Panc1 (cell line): ENCODE measurements around the gene GAD1. TPM values are rescaled to one million over a fixed set of nuclear protein-coding genes. Genes with fewer than 3 reads are reported as not detected.

Experiments
- ATAC-seq: fragments of 200-7000 bp; cut with Tn5 transposase; 2 replicates; pipeline ENCODE4 v1.9.1; 2020; ENCODE audit warnings: mild to moderate bottlenecking, moderate library complexity
- BruUV-seq: library from RNA; stranded (reverse); fragments of 400-500 nt; replicated peaks from 2 replicates; lab custom pipeline; 2021; lab: Mats Ljungman, UMichigan
- CTCF ChIA-PET: fragments of 300-600 bp; sonication (Branson Sonifier 250); formaldehyde crosslinking; loops from one replicate; lab custom pipeline; 2022; ENCODE audit warnings: antibody characterized with exemption; lab: Charles Lee
- POLR2A ChIA-PET: fragments of 300-600 bp; sonication (Branson Sonifier 250); formaldehyde crosslinking; loops from one replicate; lab custom pipeline; 2022; ENCODE audit warnings: antibody characterized with exemption; lab: Charles Lee
- DNase-seq: peaks from one replicate; pipeline ENCODE4 v3.0.0-alpha.2; 2010; ENCODE audit warnings: low read depth, low spot score
- H3K27ac ChIP-seq: 2 replicates; pipeline ENCODE4 v1.5.1; 2011; ENCODE audit warnings: mild to moderate bottlenecking, low read length, inconsistent platforms
- H3K27me3 ChIP-seq: fragments of 200-500 bp; sonication (Bioruptor generic); 2 replicates; pipeline ENCODE4 v1.6.0; 2014; ENCODE audit warnings: low read length, inconsistent platforms; ENCODE audit not compliant: control insufficient read depth, insufficient read depth
- H3K36me3 ChIP-seq: fragments of 200-500 bp; sonication (Bioruptor generic); 2 replicates; pipeline ENCODE4 v1.5.1; 2014; ENCODE audit warnings: inconsistent platforms, mild to moderate bottlenecking, low read length, moderate library complexity; ENCODE audit not compliant: control insufficient read depth, insufficient read depth
- H3K4me1 ChIP-seq: 2 replicates; pipeline ENCODE4 v1.5.1; 2011; ENCODE audit warnings: inconsistent platforms, mild to moderate bottlenecking, low read length, moderate library complexity; ENCODE audit not compliant: control insufficient read depth, insufficient read depth
- H3K4me3 ChIP-seq, 2 experiments: 2 replicates each; pipeline ENCODE4 v1.5.1; 2011 to 2012; ENCODE audit warnings: low read depth in 2 of 2, low read length in 2 of 2, mild to moderate bottlenecking in 2 of 2, inconsistent platforms in 1 of 2, moderate library complexity in 1 of 2
- H3K9me3 ChIP-seq: fragments of 200-500 bp; sonication (Bioruptor generic); 2 replicates; pipeline ENCODE4 v1.5.1; 2014; ENCODE audit warnings: low read depth, mild to moderate bottlenecking, inconsistent platforms, low read length, moderate library complexity; ENCODE audit not compliant: control insufficient read depth, insufficient read depth
- POLR2AphosphoS5 ChIP-seq: IDR thresholded peaks from 2 replicates; pipeline ENCODE4 v1.6.1; 2012; ENCODE audit warnings: mild to moderate bottlenecking, low read depth, low read length, moderate library complexity
- SIN3A ChIP-seq: IDR thresholded peaks from 2 replicates; pipeline ENCODE4 v1.6.1; 2012; ENCODE audit warnings: low read depth, mild to moderate bottlenecking, low read length, moderate library complexity, borderline replicate concordance; ENCODE audit not compliant: insufficient read depth
- TCF7L2 ChIP-seq: IDR thresholded peaks from 2 replicates; pipeline ENCODE4 v1.6.1; 2011; ENCODE audit warnings: mild to moderate bottlenecking, low read depth, low read length, inconsistent platforms
- in situ Hi-C: cut with HindIII; loops from 2 replicates; pipeline ENCODE4 v1.10.0; 2016; ENCODE audit warnings: low sequenced_read_pairs, low pct_unique_long_range_greater_than_20kb
- intact Hi-C: fragments of 100-400 bp; cut with micrococcal nuclease; formaldehyde crosslinking; loops from one replicate; pipeline ENCODE4 v1.10.0; 2022; ENCODE audit not compliant: unreplicated experiment
- total RNA-seq: library from RNA; stranded (reverse); gene quantifications from one replicate; pipeline ENCODE4 v1.2.1, GENCODE V29; 2021; ENCODE audit not compliant: unreplicated experiment
- TF ChIP-seq, protein P1 (sequence below): fragments of 450-650 bp; IDR thresholded peaks from 2 replicates; pipeline ENCODE4 v1.5.1; 2017; ENCODE audit warnings: mild to moderate bottlenecking
- TF ChIP-seq, protein P2 (sequence below), 2 experiments: IDR thresholded peaks; 2 replicates each; pipeline ENCODE4 v1.6.1; 2011 to 2012; ENCODE audit warnings: low read depth in 2 of 2, control low read depth in 1 of 2, low read length in 1 of 2, mild to moderate bottlenecking in 1 of 2, moderate library complexity in 1 of 2; ENCODE audit not compliant: insufficient read depth in 1 of 2

GAD1 gene
- total RNA-seq, 1 experiment from 2014 or later = 12.5 TPM

DNA sequence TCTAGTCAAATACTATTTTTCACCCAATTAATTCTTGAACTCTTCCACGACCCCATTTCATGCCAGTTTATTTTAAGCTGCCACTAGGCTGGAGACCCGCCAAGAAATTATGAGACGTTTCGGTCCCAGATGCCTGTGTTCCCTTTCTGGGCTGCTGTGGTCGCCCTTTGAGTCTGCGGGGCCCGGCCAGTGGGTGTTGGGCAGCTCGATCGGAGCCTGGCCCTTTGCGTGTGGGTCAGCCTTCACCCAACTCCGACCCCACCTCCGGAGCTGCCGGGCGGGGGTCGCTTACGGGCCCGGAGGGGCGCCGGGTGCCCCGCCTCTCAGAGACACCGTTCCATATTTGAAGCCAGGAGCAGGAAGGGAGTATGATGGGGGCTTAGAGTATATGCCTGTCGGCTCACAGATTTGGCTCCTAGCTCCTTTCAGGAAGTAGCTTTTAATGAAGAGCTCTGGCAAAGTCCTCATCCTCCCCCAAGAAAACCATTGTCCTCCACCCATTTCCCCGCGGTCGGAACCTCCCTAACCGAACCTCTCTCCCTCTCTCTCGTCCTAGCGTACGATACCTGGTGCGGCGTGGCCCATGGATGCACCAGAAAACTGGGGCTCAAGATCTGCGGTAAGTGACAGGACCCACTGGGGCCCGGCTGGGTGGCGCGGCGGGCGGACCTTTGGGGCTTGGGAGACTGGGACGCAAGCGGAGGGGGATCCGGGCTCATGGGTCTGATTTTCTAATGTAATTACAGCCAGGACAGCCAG lies 5.0 kb downstream of the GAD1 start:
- TF ChIP-seq, protein P1, sequence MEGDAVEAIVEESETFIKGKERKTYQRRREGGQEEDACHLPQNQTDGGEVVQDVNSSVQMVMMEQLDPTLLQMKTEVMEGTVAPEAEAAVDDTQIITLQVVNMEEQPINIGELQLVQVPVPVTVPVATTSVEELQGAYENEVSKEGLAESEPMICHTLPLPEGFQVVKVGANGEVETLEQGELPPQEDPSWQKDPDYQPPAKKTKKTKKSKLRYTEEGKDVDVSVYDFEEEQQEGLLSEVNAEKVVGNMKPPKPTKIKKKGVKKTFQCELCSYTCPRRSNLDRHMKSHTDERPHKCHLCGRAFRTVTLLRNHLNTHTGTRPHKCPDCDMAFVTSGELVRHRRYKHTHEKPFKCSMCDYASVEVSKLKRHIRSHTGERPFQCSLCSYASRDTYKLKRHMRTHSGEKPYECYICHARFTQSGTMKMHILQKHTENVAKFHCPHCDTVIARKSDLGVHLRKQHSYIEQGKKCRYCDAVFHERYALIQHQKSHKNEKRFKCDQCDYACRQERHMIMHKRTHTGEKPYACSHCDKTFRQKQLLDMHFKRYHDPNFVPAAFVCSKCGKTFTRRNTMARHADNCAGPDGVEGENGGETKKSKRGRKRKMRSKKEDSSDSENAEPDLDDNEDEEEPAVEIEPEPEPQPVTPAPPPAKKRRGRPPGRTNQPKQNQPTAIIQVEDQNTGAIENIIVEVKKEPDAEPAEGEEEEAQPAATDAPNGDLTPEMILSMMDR = no peak
- TF ChIP-seq SIN3A (no peak), TCF7L2 (no peak), POLR2AphosphoS5 (no peak)
- TF ChIP-seq, protein P2, sequence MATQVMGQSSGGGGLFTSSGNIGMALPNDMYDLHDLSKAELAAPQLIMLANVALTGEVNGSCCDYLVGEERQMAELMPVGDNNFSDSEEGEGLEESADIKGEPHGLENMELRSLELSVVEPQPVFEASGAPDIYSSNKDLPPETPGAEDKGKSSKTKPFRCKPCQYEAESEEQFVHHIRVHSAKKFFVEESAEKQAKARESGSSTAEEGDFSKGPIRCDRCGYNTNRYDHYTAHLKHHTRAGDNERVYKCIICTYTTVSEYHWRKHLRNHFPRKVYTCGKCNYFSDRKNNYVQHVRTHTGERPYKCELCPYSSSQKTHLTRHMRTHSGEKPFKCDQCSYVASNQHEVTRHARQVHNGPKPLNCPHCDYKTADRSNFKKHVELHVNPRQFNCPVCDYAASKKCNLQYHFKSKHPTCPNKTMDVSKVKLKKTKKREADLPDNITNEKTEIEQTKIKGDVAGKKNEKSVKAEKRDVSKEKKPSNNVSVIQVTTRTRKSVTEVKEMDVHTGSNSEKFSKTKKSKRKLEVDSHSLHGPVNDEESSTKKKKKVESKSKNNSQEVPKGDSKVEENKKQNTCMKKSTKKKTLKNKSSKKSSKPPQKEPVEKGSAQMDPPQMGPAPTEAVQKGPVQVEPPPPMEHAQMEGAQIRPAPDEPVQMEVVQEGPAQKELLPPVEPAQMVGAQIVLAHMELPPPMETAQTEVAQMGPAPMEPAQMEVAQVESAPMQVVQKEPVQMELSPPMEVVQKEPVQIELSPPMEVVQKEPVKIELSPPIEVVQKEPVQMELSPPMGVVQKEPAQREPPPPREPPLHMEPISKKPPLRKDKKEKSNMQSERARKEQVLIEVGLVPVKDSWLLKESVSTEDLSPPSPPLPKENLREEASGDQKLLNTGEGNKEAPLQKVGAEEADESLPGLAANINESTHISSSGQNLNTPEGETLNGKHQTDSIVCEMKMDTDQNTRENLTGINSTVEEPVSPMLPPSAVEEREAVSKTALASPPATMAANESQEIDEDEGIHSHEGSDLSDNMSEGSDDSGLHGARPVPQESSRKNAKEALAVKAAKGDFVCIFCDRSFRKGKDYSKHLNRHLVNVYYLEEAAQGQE (IDR thresholded peaks at IDR 0.05; ENCODE audit: insufficient read depth in 1 of 2, low read depth in 2 of 2, low read length in 1 of 2) = no peak
- H3K27me3 ChIP-seq = no peaks in the 10 kb centered on the region
- in situ Hi-C loops = no loop called here
- H3K9me3 ChIP-seq = no peaks in the 10 kb centered on the region
- no TSS peak for BruUV-seq
- H3K27ac ChIP-seq = no peak overlapping the region
- ATAC-seq = no peak
- no peaks in the 10 kb centered on the region for H3K36me3 ChIP-seq
- no peak for DNase-seq
- POLR2A ChIA-PET = interaction anchor here (0.7 kb wide), 1 partner anchor 562 kb away, joined by 4 read pairs; no protein-coding TSS in a partner anchor
- CTCF ChIA-PET = interaction anchor here (0.5 kb wide), 1 partner anchor 890 kb away, joined by 8 read pairs; no protein-coding TSS in a partner anchor
- no peak overlapping the region for H3K4me3 ChIP-seq
- H3K4me1 ChIP-seq = peaks cover 8% of the 10 kb centered on the region; the same call in 1 of the 2 replicates
- intact Hi-C loops = no loop called here

DNA sequence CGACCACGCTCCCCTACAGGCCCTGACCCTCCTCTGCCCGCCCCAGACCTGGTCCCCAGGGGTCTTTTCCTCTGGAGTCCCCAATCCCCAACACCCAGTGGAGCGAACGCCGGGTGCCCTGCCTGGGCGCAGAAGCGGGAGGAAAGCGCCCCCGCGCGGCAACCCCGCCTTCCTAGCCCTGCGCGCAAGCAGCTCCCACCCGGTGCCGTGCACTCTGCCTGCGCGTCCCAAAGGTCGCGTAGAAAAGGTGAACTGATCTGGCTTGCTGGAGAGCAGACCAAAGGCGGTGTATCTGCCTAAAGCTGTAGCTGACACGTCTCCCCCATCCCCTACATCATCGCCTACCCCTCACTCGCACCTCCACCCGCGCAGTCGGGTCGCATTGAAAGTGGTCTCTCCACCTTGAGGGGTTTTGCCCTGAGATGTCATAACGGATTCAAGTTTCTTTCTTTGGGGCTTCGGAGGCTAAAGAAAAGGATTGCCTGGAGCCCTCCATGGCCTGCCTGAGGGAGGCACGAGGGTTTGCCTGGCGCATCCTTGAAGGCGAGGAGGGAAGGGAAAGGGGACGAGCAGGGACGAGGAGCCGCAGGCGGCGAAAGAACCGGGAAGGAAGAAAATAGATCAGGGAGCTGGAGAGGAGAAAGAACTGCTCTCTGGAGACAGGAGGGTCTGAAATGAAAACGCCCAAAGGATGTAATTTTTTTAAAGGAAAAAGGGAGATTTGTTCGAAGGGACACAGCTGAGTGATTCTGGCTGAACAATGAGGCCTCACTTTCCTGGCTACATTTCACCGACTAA lies 5.8 kb downstream of the GAD1 start:
- Histone ChIP-seq H3K36me3 (no peaks in the 10 kb centered on the region), H3K27me3 (no peaks in the 10 kb centered on the region), H3K4me1 (peaks cover 8% of the 10 kb centered on the region; the same call in 1 of the 2 replicates), H3K27ac (no peak overlapping the region), H3K9me3 (no peaks in the 10 kb centered on the region), H3K4me3 (no peak overlapping the region)
- ChIA-PET CTCF (no interaction called here), POLR2A (interaction anchor here (0.7 kb wide), 1 partner anchor 561 kb away, joined by 4 read pairs; no protein-coding TSS in a partner anchor)
- TF ChIP-seq, protein P1 = no peak
- no peak for TF ChIP-seq POLR2AphosphoS5
- no TSS peak for BruUV-seq
- no peak for ATAC-seq
- in situ Hi-C loops = no loop called here
- no peak for DNase-seq
- intact Hi-C loops = no loop called here
